Measurements from ENCODE around the gene SLC4A8.

- TF ChIP-seq, protein P1, sequence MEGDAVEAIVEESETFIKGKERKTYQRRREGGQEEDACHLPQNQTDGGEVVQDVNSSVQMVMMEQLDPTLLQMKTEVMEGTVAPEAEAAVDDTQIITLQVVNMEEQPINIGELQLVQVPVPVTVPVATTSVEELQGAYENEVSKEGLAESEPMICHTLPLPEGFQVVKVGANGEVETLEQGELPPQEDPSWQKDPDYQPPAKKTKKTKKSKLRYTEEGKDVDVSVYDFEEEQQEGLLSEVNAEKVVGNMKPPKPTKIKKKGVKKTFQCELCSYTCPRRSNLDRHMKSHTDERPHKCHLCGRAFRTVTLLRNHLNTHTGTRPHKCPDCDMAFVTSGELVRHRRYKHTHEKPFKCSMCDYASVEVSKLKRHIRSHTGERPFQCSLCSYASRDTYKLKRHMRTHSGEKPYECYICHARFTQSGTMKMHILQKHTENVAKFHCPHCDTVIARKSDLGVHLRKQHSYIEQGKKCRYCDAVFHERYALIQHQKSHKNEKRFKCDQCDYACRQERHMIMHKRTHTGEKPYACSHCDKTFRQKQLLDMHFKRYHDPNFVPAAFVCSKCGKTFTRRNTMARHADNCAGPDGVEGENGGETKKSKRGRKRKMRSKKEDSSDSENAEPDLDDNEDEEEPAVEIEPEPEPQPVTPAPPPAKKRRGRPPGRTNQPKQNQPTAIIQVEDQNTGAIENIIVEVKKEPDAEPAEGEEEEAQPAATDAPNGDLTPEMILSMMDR (conservative IDR thresholded peaks at IDR 0.05; ENCODE audit: low read depth, low read length) = peak; percentile 44; the same call in 1 of the 2 replicates
- TF ChIP-seq EZH2 (IDR thresholded peaks at IDR 0.05; ENCODE audit: low read length, unreplicated experiment) (no peak), EZH2phosphoT487 (IDR thresholded peaks at IDR 0.05; ENCODE audit: borderline replicate concordance, low read length) (no peak)
Measured at GRCh38 chr12:51533799-51534198, 109.2 kb downstream of the SLC4A8 start.
